Vagina (tissue), 2 donors: ENCODE measurements around the gene TMEM44.

Experiments
- POLR2A ChIP-seq, 2 donors: fragments of 450-650 bp; IDR thresholded peaks; one replicate each; pipeline ENCODE4 v1.6.1; 2017; ENCODE audit warnings: antibody characterized with exemption in 2 of 2, mild to moderate bottlenecking in 2 of 2, moderate library complexity in 2 of 2
- POLR2AphosphoS5 ChIP-seq, 2 donors: sonication (generic); formaldehyde crosslinking; IDR thresholded peaks; one replicate each; pipeline ENCODE4 v1.9.0; 2017; ENCODE audit warnings: antibody characterized with exemption in 2 of 2, mild to moderate bottlenecking in 2 of 2, low read depth in 1 of 2; ENCODE audit not compliant: insufficient read depth in 1 of 2
- TF ChIP-seq, protein P1 (sequence below), 3 experiments: fragments of 450-650 bp in 2 of 3; fragments of 200-600 bp in 1 of 3; sonication (generic) in 1 of 3; IDR thresholded peaks; one replicate each; pipeline ENCODE4 v1.5.1; 2017 to 2019; ENCODE audit warnings: antibody characterized with exemption in 3 of 3, mild to moderate bottlenecking in 2 of 3, moderate library complexity in 2 of 3

DNA sequence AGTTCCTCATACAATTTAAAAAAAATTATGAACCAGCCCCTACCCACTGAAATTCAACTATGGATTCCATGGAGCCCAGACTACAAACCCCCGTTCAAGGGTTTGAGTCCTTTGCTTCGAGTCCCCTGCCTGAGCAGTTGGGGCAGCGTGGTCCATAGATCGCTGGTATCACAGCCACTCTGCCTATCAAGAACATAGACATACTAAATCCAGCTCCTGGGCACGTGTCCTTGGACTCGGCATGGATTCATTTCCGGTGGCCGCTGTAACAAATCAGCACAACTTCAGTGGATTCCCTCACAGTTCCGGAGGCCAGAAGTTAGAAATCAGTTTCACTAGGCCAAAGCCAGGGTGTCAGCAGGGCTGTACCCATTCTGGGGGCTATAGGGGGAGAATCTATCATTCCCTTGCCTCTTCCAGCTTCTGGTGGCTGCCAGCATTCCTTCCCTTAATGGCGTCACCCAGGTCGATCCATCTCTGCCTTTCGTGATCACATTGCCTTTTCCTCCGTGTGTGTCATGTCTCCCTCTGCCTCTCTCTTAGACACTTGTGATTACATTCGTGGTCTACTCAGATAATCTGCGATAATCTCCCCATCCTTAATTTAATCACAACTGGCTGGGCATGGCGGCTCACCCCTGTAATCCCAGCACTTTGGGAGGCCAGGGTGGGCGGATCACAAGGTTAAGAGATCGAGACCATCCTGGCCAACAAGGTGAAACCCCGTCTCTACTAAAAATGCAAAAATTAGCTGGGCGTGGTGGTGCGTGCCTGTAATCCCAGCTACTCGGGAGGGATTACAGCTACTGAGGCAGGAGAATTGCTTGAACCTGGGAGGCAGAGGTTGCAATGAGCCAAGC lies 4.6 kb upstream of the TMEM44 start:
- TF ChIP-seq, protein P1, sequence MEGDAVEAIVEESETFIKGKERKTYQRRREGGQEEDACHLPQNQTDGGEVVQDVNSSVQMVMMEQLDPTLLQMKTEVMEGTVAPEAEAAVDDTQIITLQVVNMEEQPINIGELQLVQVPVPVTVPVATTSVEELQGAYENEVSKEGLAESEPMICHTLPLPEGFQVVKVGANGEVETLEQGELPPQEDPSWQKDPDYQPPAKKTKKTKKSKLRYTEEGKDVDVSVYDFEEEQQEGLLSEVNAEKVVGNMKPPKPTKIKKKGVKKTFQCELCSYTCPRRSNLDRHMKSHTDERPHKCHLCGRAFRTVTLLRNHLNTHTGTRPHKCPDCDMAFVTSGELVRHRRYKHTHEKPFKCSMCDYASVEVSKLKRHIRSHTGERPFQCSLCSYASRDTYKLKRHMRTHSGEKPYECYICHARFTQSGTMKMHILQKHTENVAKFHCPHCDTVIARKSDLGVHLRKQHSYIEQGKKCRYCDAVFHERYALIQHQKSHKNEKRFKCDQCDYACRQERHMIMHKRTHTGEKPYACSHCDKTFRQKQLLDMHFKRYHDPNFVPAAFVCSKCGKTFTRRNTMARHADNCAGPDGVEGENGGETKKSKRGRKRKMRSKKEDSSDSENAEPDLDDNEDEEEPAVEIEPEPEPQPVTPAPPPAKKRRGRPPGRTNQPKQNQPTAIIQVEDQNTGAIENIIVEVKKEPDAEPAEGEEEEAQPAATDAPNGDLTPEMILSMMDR (IDR thresholded peaks at IDR 0.05), result no peak
- TF ChIP-seq POLR2A (IDR thresholded peaks at IDR 0.05), result no peak
- TF ChIP-seq POLR2AphosphoS5 (IDR thresholded peaks at IDR 0.05; ENCODE audit: insufficient read depth in 1 of 2, low read depth in 1 of 2), result no peak
